Colonic mucosa (tissue), 4 donors: ENCODE results near the gene MT1H. TPM values are rescaled to one million over a fixed set of nuclear protein-coding genes. Genes with fewer than 3 reads are reported as not detected.
"Not testable (repeated sequence)": the region's sequence is repeated elsewhere in the genome, so short reads cannot be mapped to it uniquely, and the experiment has no call there.

ENCODE experiments used
- DNase-seq: peaks from one replicate; pipeline ENCODE4 v3.0.0-alpha.2; 2020
- H3K27ac ChIP-seq: fragments of 200-600 bp; one replicate; pipeline ENCODE4 v1.8.0; 2021
- H3K27me3 ChIP-seq: fragments of 200-600 bp; one replicate; pipeline ENCODE4 v1.8.0; 2021
- H3K36me3 ChIP-seq: fragments of 200-600 bp; one replicate; pipeline ENCODE4 v1.8.0; 2021
- H3K4me1 ChIP-seq: fragments of 200-600 bp; one replicate; pipeline ENCODE4 v1.8.0; 2021; ENCODE audit warnings: mild to moderate bottlenecking
- H3K4me3 ChIP-seq: fragments of 200-600 bp; one replicate; pipeline ENCODE4 v1.8.0; 2021
- H3K9ac ChIP-seq, 2 donors: one replicate each; pipeline ENCODE4 v1.7.0; 2013; ENCODE audit warnings: control low read depth in 2 of 2, low read depth in 2 of 2, low read length in 2 of 2
- H3K9me3 ChIP-seq: fragments of 200-600 bp; one replicate; pipeline ENCODE4 v1.8.0; 2021
- CTCF ChIP-seq: fragments of 200-600 bp; IDR thresholded peaks from one replicate; pipeline ENCODE4 v1.8.0; 2022; ENCODE audit warnings: antibody characterized with exemption, mild to moderate bottlenecking
- intact Hi-C: fragments of 100-400 bp; cut with DNase I; formaldehyde crosslinking; loops from one replicate; pipeline ENCODE4 v1.14.1; 2022
- total RNA-seq, 2 donors: library from RNA; stranded (reverse); fragmentation: NEBNext Ultra II Directional in 1 of 2; extraction: Animal tissue kit (Norgen Biotek cat#: 25700) in 1 of 2; gene quantifications; one replicate each; pipeline ENCODE4 v1.2.1, GENCODE V29; 2021
- donor health status: healthy.
- donor health status: DM: no; HTN: no; CAD: no.
- donor health status: DM: no; HTN: no; CAD: no.

MT1H gene
- total RNA-seq, 2 donors from 2014 or later: 43.8 to 180 TPM

- H3K9ac ChIP-seq: no peak overlapping the region
- H3K36me3 ChIP-seq: no peaks in the 10 kb centered on the region
- no peak for DNase-seq
- no peaks in the 10 kb centered on the region for H3K4me1 ChIP-seq
- peaks cover 24% of the 10 kb centered on the region for H3K27me3 ChIP-seq
- no peak overlapping the region for H3K4me3 ChIP-seq
- H3K27ac ChIP-seq: no peak overlapping the region
- no peak for TF ChIP-seq CTCF
- H3K9me3 ChIP-seq: no peaks in the 10 kb centered on the region
- intact Hi-C loops: no loop called here
Observed at GRCh38 chr16:56670620-56670934, 963 bp downstream of the MT1H start.

GRCh38 chr16:56671691-56672090, 2.1 kb downstream of the MT1H start:
- H3K36me3 ChIP-seq, H3K4me1 ChIP-seq, H3K9ac ChIP-seq, H3K4me3 ChIP-seq, intact Hi-C loops, DNase-seq, H3K27ac ChIP-seq, H3K9me3 ChIP-seq: not testable (repeated sequence)
- peaks cover 30% of the 10 kb centered on the region for H3K27me3 ChIP-seq

GRCh38 chr16:56672171-56672570, 2.6 kb downstream of the MT1H start:
- H3K27ac ChIP-seq, H3K4me3 ChIP-seq, DNase-seq, H3K9me3 ChIP-seq, H3K9ac ChIP-seq, H3K36me3 ChIP-seq, intact Hi-C loops, H3K4me1 ChIP-seq: not testable (repeated sequence)
- peaks cover 30% of the 10 kb centered on the region for H3K27me3 ChIP-seq

GRCh38 chr16:56672761-56673536, 3.3 kb downstream of the MT1H start:
- no peak for TF ChIP-seq CTCF
- Histone ChIP-seq H3K27me3 (peaks cover 27% of the 10 kb centered on the region), H3K9me3 (no peaks in the 10 kb centered on the region), H3K27ac (no peak overlapping the region), H3K4me1 (no peaks in the 10 kb centered on the region), H3K36me3 (no peaks in the 10 kb centered on the region), H3K4me3 (no peak overlapping the region), H3K9ac (no peak overlapping the region)
- DNase-seq: no peak
- intact Hi-C loops: no loop called here

GRCh38 chr16:56673921-56674320, 4.3 kb downstream of the MT1H start:
- no peaks in the 10 kb centered on the region for H3K9me3 ChIP-seq
- DNase-seq: no peak
- no peaks in the 10 kb centered on the region for H3K4me1 ChIP-seq
- H3K9ac ChIP-seq: no peak overlapping the region
- no peak overlapping the region for H3K27ac ChIP-seq
- intact Hi-C loops: no loop called here
- no peak overlapping the region for H3K4me3 ChIP-seq
- TF ChIP-seq CTCF: peak; percentile 29
- peaks cover 17% of the 10 kb centered on the region for H3K27me3 ChIP-seq
- no peaks in the 10 kb centered on the region for H3K36me3 ChIP-seq

GRCh38 chr16:56674570-56674969, 5.0 kb downstream of the MT1H start:
- intact Hi-C loops, H3K4me3 ChIP-seq, DNase-seq, H3K27ac ChIP-seq, H3K9ac ChIP-seq, H3K9me3 ChIP-seq, H3K36me3 ChIP-seq, H3K4me1 ChIP-seq: not testable (repeated sequence)
- peaks cover 12% of the 10 kb centered on the region for H3K27me3 ChIP-seq

GRCh38 chr16:56675685-56676210, 6.1 kb downstream of the MT1H start:
- no peak for DNase-seq
- intact Hi-C loops: no loop called here
- TF ChIP-seq CTCF: no peak
- Histone ChIP-seq H3K36me3 (no peaks in the 10 kb centered on the region), H3K4me1 (no peaks in the 10 kb centered on the region), H3K9me3 (no peaks in the 10 kb centered on the region), H3K27ac (no peak overlapping the region), H3K4me3 (peak overlapping the region; percentile 29), H3K27me3 (peaks cover 6% of the 10 kb centered on the region), H3K9ac (peak overlapping the region; percentile 30 to 46)
